ENCODE data around the gene EXOC3L2. TPM values are rescaled to one million over a fixed set of nuclear protein-coding genes. Genes with fewer than 3 reads are reported as not detected.

The EXOC3L2 gene
- total RNA-seq, 1 experiment from 2014 or later, result 0.61 TPM

DNA sequence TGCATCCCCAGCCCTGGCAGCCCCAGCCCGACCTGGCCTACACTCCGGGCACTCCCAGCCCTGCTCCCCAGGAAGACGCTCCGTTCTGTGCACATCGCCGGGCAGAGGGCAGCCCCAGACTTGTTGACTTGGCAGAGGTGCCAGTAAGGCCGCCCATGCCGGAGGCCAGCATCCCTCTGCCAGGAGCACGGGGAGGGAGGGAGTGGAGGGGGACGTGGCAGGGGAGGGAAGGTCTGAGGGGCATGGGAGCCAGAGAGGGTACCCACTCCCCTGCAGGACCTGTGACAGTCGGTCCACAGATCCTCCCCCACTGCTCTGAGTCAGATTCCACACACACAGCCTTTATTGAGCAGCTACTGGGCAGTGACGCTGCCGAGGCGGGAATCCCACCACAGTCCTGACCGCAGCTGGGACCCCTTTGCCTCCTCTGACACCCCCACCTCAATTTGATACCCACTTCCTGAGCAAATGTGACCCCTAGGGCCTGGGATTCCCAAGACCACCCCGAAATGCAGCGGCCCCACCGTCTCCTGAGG is 82.5 kb downstream of the EXOC3L2 start:
- no peak overlapping the region for H4K91ac ChIP-seq (ENCODE audit: insufficient read length, low read depth, low read length)
- no peak overlapping the region for H3K23ac ChIP-seq (ENCODE audit: insufficient read length, low read depth, low read length)
- DNase-seq, result no peak
- H3K27ac ChIP-seq (ENCODE audit: insufficient read length, low read depth, low read length), result no peak overlapping the region
- WGBS (ENCODE audit: extremely low coverage, insufficient read length, low lambda C conversion rate), result no CpG with 5 or more reads among the region's 18 CpGs
- no peaks in the 10 kb centered on the region for H3K27me3 ChIP-seq (ENCODE audit: insufficient read depth, low read length)
- no peak overlapping the region for H2AK5ac ChIP-seq (ENCODE audit: insufficient read length, low read length)
- no peak overlapping the region for H3K56ac ChIP-seq (ENCODE audit: insufficient read length, low read depth, low read length)
- no peaks in the 10 kb centered on the region for H4K20me1 ChIP-seq (ENCODE audit: control insufficient read depth, insufficient read depth, insufficient read length)
- Mint-ChIP-seq H3K27ac (no peak overlapping the region), H3K27me3 (ENCODE audit: low read depth) (peaks cover 39% of the 10 kb centered on the region), H3K4me1 (peaks cover 2 to 32% of the 10 kb centered on the region in 2 experiments), H3K9me3 (no peaks in the 10 kb centered on the region), H3K4me3 (no peak overlapping the region), H3K36me3 (ENCODE audit: insufficient read depth in 1 of 3, low read depth in 3 of 3) (no peaks in the 10 kb centered on the region; a peak in 1 of 7 replicates)
- H3T11ph ChIP-seq (ENCODE audit: low read length), result no peak overlapping the region
- no peaks in the 10 kb centered on the region for H3K9me3 ChIP-seq (ENCODE audit: control insufficient read depth, low read depth, low read length)
- H3K14ac ChIP-seq (ENCODE audit: insufficient read depth, low read length), result no peak overlapping the region
- H2BK120ac ChIP-seq (ENCODE audit: low read depth, low read length, poor library complexity, severe bottlenecking), result no peak overlapping the region
- H3K79me2 ChIP-seq (ENCODE audit: insufficient read depth, low read length), result no peaks in the 10 kb centered on the region
- no peaks in the 10 kb centered on the region for H3K23me2 ChIP-seq (ENCODE audit: insufficient read length, low read depth, low read length, poor library complexity, severe bottlenecking)
- no peaks in the 10 kb centered on the region for H3K4me1 ChIP-seq (ENCODE audit: insufficient read depth, low read length)
- H2BK20ac ChIP-seq (ENCODE audit: low read depth, low read length, poor library complexity, severe bottlenecking), result no peak overlapping the region
- H2BK15ac ChIP-seq (ENCODE audit: low read depth, low read length), result no peak overlapping the region
- no peak overlapping the region for H4K5ac ChIP-seq (ENCODE audit: insufficient read length, low read depth, low read length)
- H3K79me1 ChIP-seq (ENCODE audit: insufficient read depth, low read depth, low read length, poor library complexity, severe bottlenecking), result no peaks in the 10 kb centered on the region
- H2AFZ ChIP-seq (ENCODE audit: low read length), result no peak overlapping the region
- no peak overlapping the region for H2BK5ac ChIP-seq (ENCODE audit: insufficient read length, low read length)
- no peak overlapping the region for H3K4me2 ChIP-seq (ENCODE audit: insufficient read depth, insufficient read length, low read length)
- H3K4ac ChIP-seq (ENCODE audit: low read depth, low read length), result no peak overlapping the region
- no peak overlapping the region for H3K18ac ChIP-seq (ENCODE audit: insufficient read length, low read depth, low read length)
- TF ChIP-seq, protein P1, sequence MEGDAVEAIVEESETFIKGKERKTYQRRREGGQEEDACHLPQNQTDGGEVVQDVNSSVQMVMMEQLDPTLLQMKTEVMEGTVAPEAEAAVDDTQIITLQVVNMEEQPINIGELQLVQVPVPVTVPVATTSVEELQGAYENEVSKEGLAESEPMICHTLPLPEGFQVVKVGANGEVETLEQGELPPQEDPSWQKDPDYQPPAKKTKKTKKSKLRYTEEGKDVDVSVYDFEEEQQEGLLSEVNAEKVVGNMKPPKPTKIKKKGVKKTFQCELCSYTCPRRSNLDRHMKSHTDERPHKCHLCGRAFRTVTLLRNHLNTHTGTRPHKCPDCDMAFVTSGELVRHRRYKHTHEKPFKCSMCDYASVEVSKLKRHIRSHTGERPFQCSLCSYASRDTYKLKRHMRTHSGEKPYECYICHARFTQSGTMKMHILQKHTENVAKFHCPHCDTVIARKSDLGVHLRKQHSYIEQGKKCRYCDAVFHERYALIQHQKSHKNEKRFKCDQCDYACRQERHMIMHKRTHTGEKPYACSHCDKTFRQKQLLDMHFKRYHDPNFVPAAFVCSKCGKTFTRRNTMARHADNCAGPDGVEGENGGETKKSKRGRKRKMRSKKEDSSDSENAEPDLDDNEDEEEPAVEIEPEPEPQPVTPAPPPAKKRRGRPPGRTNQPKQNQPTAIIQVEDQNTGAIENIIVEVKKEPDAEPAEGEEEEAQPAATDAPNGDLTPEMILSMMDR (conservative IDR thresholded peaks at IDR 0.05), result no peak
- no peak overlapping the region for H3K9ac ChIP-seq (ENCODE audit: extremely low read depth, insufficient read length, low read length)
- no peak overlapping the region for H4K8ac ChIP-seq (replicated peaks; ENCODE audit: insufficient read length, low read depth, low read length)
- no peak overlapping the region for H2BK12ac ChIP-seq (ENCODE audit: insufficient read length, low read depth, low read length)

Other genes with a start within 250 kb of the EXOC3L2 start
- gene RELB, start 243.9 kb downstream of the EXOC3L2 start, total RNA-seq (2021), result 13.7 and 14.3 TPM in 2 replicates
- gene CLASRP, start 206.4 kb downstream of the EXOC3L2 start, total RNA-seq (2021), result 87.0 and 87.1 TPM in 2 replicates
- 14.3 and 14.8 TPM in 2 replicates for gene ZNF296, start 168.9 kb downstream of the EXOC3L2 start, total RNA-seq (2021)
- gene GEMIN7, start 166.1 kb downstream of the EXOC3L2 start, total RNA-seq (2021), result 46.0 and 47.2 TPM in 2 replicates
- 29.9 and 33.6 TPM in 2 replicates for gene PPP1R37, start 152.2 kb downstream of the EXOC3L2 start, total RNA-seq (2021)
- 0.17 and 0.46 TPM in 2 replicates for gene NKPD1, start 84.4 kb downstream of the EXOC3L2 start, total RNA-seq (2021)
- gene TRAPPC6A, start 67.2 kb downstream of the EXOC3L2 start, total RNA-seq (2021), result 57.8 and 59.9 TPM in 2 replicates
- gene BLOC1S3, start 66.6 kb downstream of the EXOC3L2 start, total RNA-seq (2021), result 9.2 and 12.2 TPM in 2 replicates
- 44.7 and 46.8 TPM in 2 replicates for gene MARK4, start 5.9 kb upstream of the EXOC3L2 start, total RNA-seq (2021)
- 0.13 TPM in 1 of 2 replicates, not detected in the other for gene CKM, start 77.5 kb upstream of the EXOC3L2 start, total RNA-seq (2021)
- gene KLC3, start 95.3 kb upstream of the EXOC3L2 start, total RNA-seq (2021), result 3.8 and 4.8 TPM in 2 replicates
- 94.4 and 98.7 TPM in 2 replicates for gene ERCC2, start 125.2 kb upstream of the EXOC3L2 start, total RNA-seq (2021)
- 40.4 and 42.6 TPM in 2 replicates for gene PPP1R13L, start 159.7 kb upstream of the EXOC3L2 start, total RNA-seq (2021)
- 43.4 and 48.7 TPM in 2 replicates for gene POLR1G, start 161.2 kb upstream of the EXOC3L2 start, total RNA-seq (2021)
- 62.4 and 66.7 TPM in 2 replicates for gene ERCC1, start 178.5 kb upstream of the EXOC3L2 start, total RNA-seq (2021)
- gene FOSB, start 222.6 kb upstream of the EXOC3L2 start, total RNA-seq (2021), result 1.7 and 2.5 TPM in 2 replicates

Data from H9 (cell line).